SK-N-MC (cell line): ENCODE data around the gene PYGL.
"Not testable (repeated sequence)": the region's sequence is repeated elsewhere in the genome, so short reads cannot be mapped to it uniquely, and the experiment has no call there.

Source experiments
- DNase-seq: peaks from one replicate; pipeline ENCODE4 v3.0.0-alpha.2; 2011; ENCODE audit warnings: low read depth, low spot score
- H3K27ac ChIP-seq: fragments of 200-600 bp; sonication (generic); 2 replicates; pipeline ENCODE4 v1.5.1; 2016; ENCODE audit warnings: mixed run types
- H3K36me3 ChIP-seq: fragments of 200-600 bp; sonication (generic); 2 replicates; pipeline ENCODE4 v1.6.1; 2017; ENCODE audit warnings: antibody characterized with exemption, low read length, mixed read lengths; ENCODE audit not compliant: insufficient read depth
- H3K4me3 ChIP-seq: fragments of 200-600 bp; sonication (generic); 2 replicates; pipeline ENCODE4 v1.5.1; 2016
- H3K9ac ChIP-seq: fragments of 200-600 bp; sonication (generic); 2 replicates; pipeline ENCODE4 v1.8.0; 2017; ENCODE audit warnings: mixed run types, mixed read lengths; ENCODE audit not compliant: insufficient read length
- H3K9me3 ChIP-seq: fragments of 200-600 bp; sonication (generic); 2 replicates; pipeline ENCODE4 v1.6.1; 2017; ENCODE audit warnings: low read depth, mild to moderate bottlenecking, antibody characterized with exemption, low read length, moderate library complexity, mixed read lengths
- EZH2 ChIP-seq: fragments of 200-600 bp; sonication (generic); IDR thresholded peaks from one replicate; pipeline ENCODE4 v1.6.1; 2017; ENCODE audit warnings: antibody characterized with exemption
- FOXP2 ChIP-seq: optimal IDR thresholded peaks from 2 replicates; pipeline ENCODE3; 2011; ENCODE audit warnings: mild to moderate bottlenecking, moderate library complexity; ENCODE audit not compliant: insufficient read depth; ENCODE audit errors: extremely low read length, control extremely low read depth
- POLR2AphosphoS5 ChIP-seq: IDR thresholded peaks from 2 replicates; pipeline ENCODE4 v1.6.1; 2012; ENCODE audit warnings: mild to moderate bottlenecking, low read depth, low read length, borderline replicate concordance

Gene PYGL

GRCh38 chr14:50946234-50946935 lies 2.1 kb upstream of the PYGL start:
- Histone ChIP-seq H3K36me3 (no peaks in the 10 kb centered on the region), H3K27ac (no peak overlapping the region), H3K9ac (no peak overlapping the region), H3K9me3 (no peaks in the 10 kb centered on the region), H3K4me3 (no peak overlapping the region)
- TF ChIP-seq EZH2 (no peak), FOXP2 (no peak), POLR2AphosphoS5 (no peak)
- DNase-seq = no peak

- no peak for TF ChIP-seq POLR2AphosphoS5
- TF ChIP-seq EZH2 = no peak
- no peak for TF ChIP-seq FOXP2
- DNase-seq = no peak
- no peaks in the 10 kb centered on the region for H3K9me3 ChIP-seq
- no peaks in the 10 kb centered on the region for H3K36me3 ChIP-seq
- H3K9ac ChIP-seq = peak overlapping the region; percentile 72
- no peak overlapping the region for H3K27ac ChIP-seq
- H3K4me3 ChIP-seq = peak overlapping the region; percentile 90
Observed at GRCh38 chr14:50944647-50945413, 547 bp upstream of the PYGL start.

- H3K4me3 ChIP-seq = peak overlapping the region; percentile 90
- H3K9me3 ChIP-seq = no peaks in the 10 kb centered on the region
- H3K27ac ChIP-seq = no peak overlapping the region
- no peaks in the 10 kb centered on the region for H3K36me3 ChIP-seq
- DNase-seq = no peak
- H3K9ac ChIP-seq = no peak overlapping the region
- TF ChIP-seq FOXP2 (no peak), POLR2AphosphoS5 (no peak), EZH2 (no peak)
Observed at GRCh38 chr14:50943261-50943942, 881 bp downstream of the PYGL start.

GRCh38 chr14:50941638-50942037 lies 2.6 kb downstream of the PYGL start:
- not testable (repeated sequence) for H3K9me3 ChIP-seq, H3K27ac ChIP-seq, H3K4me3 ChIP-seq, H3K9ac ChIP-seq, DNase-seq, H3K36me3 ChIP-seq

- Histone ChIP-seq H3K27ac (no peak overlapping the region), H3K9me3 (no peaks in the 10 kb centered on the region), H3K4me3 (no peak overlapping the region), H3K9ac (no peak overlapping the region), H3K36me3 (no peaks in the 10 kb centered on the region)
- TF ChIP-seq FOXP2 (no peak), POLR2AphosphoS5 (no peak), EZH2 (no peak)
- DNase-seq = no peak
Observed at GRCh38 chr14:50941151-50941550, 3.1 kb downstream of the PYGL start.

- no peak overlapping the region for H3K9ac ChIP-seq
- H3K36me3 ChIP-seq = no peaks in the 10 kb centered on the region
- H3K9me3 ChIP-seq = no peaks in the 10 kb centered on the region
- no peak overlapping the region for H3K27ac ChIP-seq
- no peak for TF ChIP-seq EZH2
- TF ChIP-seq POLR2AphosphoS5 = no peak
- no peak for TF ChIP-seq FOXP2
- H3K4me3 ChIP-seq = no peak overlapping the region
- no peak for DNase-seq
Observed at GRCh38 chr14:50937800-50938199, 6.5 kb downstream of the PYGL start.

- Histone ChIP-seq H3K27ac (no peak overlapping the region), H3K4me3 (no peak overlapping the region), H3K9me3 (no peaks in the 10 kb centered on the region), H3K9ac (no peak overlapping the region), H3K36me3 (no peaks in the 10 kb centered on the region)
- DNase-seq = no peak
- no peak for TF ChIP-seq POLR2AphosphoS5
- no peak for TF ChIP-seq FOXP2
- no peak for TF ChIP-seq EZH2
Observed at GRCh38 chr14:50937325-50937724, 7.0 kb downstream of the PYGL start.

GRCh38 chr14:50936882-50937281 lies 7.4 kb downstream of the PYGL start:
- no peak overlapping the region for H3K9ac ChIP-seq
- no peak overlapping the region for H3K4me3 ChIP-seq

GRCh38 chr14:50936016-50936340 lies 8.3 kb downstream of the PYGL start:
- Histone ChIP-seq H3K9me3 (no peaks in the 10 kb centered on the region), H3K36me3 (no peaks in the 10 kb centered on the region), H3K4me3 (no peak overlapping the region), H3K27ac (no peak overlapping the region), H3K9ac (no peak overlapping the region)
- no peak for DNase-seq
- no peak for TF ChIP-seq EZH2
- TF ChIP-seq FOXP2 = no peak
- TF ChIP-seq POLR2AphosphoS5 = no peak

More at GRCh38 chr14:50936882-50937281, 7.4 kb downstream of the PYGL start:
- no peak overlapping the region for H3K27ac ChIP-seq
- TF ChIP-seq POLR2AphosphoS5 = no peak
- no peak for TF ChIP-seq EZH2
- no peak for TF ChIP-seq FOXP2
- no peaks in the 10 kb centered on the region for H3K9me3 ChIP-seq
- DNase-seq = no peak
- H3K36me3 ChIP-seq = no peaks in the 10 kb centered on the region
